Panc1 (cell line): ENCODE measurements around the gene RRP1. TPM values are rescaled to one million over a fixed set of nuclear protein-coding genes. Genes with fewer than 3 reads are reported as not detected.
"Not testable (repeated sequence)": the region's sequence is repeated elsewhere in the genome, so short reads cannot be mapped to it uniquely, and the experiment has no call there.

Experiments used
- ATAC-seq: fragments of 200-7000 bp; cut with Tn5 transposase; 2 replicates; pipeline ENCODE4 v1.9.1; 2020; ENCODE audit warnings: mild to moderate bottlenecking, moderate library complexity
- BruUV-seq: library from RNA; stranded (reverse); fragments of 400-500 nt; replicated peaks from 2 replicates; lab custom pipeline; 2021; lab: Mats Ljungman, UMichigan
- CTCF ChIA-PET: fragments of 300-600 bp; sonication (Branson Sonifier 250); formaldehyde crosslinking; loops from one replicate; lab custom pipeline; 2022; ENCODE audit warnings: antibody characterized with exemption; lab: Charles Lee
- POLR2A ChIA-PET: fragments of 300-600 bp; sonication (Branson Sonifier 250); formaldehyde crosslinking; loops from one replicate; lab custom pipeline; 2022; ENCODE audit warnings: antibody characterized with exemption; lab: Charles Lee
- DNase-seq: peaks from one replicate; pipeline ENCODE4 v3.0.0-alpha.2; 2010; ENCODE audit warnings: low read depth, low spot score
- H3K27ac ChIP-seq: 2 replicates; pipeline ENCODE4 v1.5.1; 2011; ENCODE audit warnings: mild to moderate bottlenecking, low read length, inconsistent platforms
- H3K27me3 ChIP-seq: fragments of 200-500 bp; sonication (Bioruptor generic); 2 replicates; pipeline ENCODE4 v1.6.0; 2014; ENCODE audit warnings: low read length, inconsistent platforms; ENCODE audit not compliant: control insufficient read depth, insufficient read depth
- H3K36me3 ChIP-seq: fragments of 200-500 bp; sonication (Bioruptor generic); 2 replicates; pipeline ENCODE4 v1.5.1; 2014; ENCODE audit warnings: inconsistent platforms, mild to moderate bottlenecking, low read length, moderate library complexity; ENCODE audit not compliant: control insufficient read depth, insufficient read depth
- H3K4me1 ChIP-seq: 2 replicates; pipeline ENCODE4 v1.5.1; 2011; ENCODE audit warnings: inconsistent platforms, mild to moderate bottlenecking, low read length, moderate library complexity; ENCODE audit not compliant: control insufficient read depth, insufficient read depth
- H3K4me3 ChIP-seq, 2 experiments: 2 replicates each; pipeline ENCODE4 v1.5.1; 2011 to 2012; ENCODE audit warnings: low read depth in 2 of 2, low read length in 2 of 2, mild to moderate bottlenecking in 2 of 2, inconsistent platforms in 1 of 2, moderate library complexity in 1 of 2
- H3K9me3 ChIP-seq: fragments of 200-500 bp; sonication (Bioruptor generic); 2 replicates; pipeline ENCODE4 v1.5.1; 2014; ENCODE audit warnings: low read depth, mild to moderate bottlenecking, inconsistent platforms, low read length, moderate library complexity; ENCODE audit not compliant: control insufficient read depth, insufficient read depth
- CTCF ChIP-seq: fragments of 450-650 bp; IDR thresholded peaks from 2 replicates; pipeline ENCODE4 v1.5.1; 2017; ENCODE audit warnings: mild to moderate bottlenecking
- POLR2AphosphoS5 ChIP-seq: IDR thresholded peaks from 2 replicates; pipeline ENCODE4 v1.6.1; 2012; ENCODE audit warnings: mild to moderate bottlenecking, low read depth, low read length, moderate library complexity
- REST ChIP-seq, 2 experiments: IDR thresholded peaks; 2 replicates each; pipeline ENCODE4 v1.6.1; 2011 to 2012; ENCODE audit warnings: low read depth in 2 of 2, control low read depth in 1 of 2, low read length in 1 of 2, mild to moderate bottlenecking in 1 of 2, moderate library complexity in 1 of 2; ENCODE audit not compliant: insufficient read depth in 1 of 2
- SIN3A ChIP-seq: IDR thresholded peaks from 2 replicates; pipeline ENCODE4 v1.6.1; 2012; ENCODE audit warnings: low read depth, mild to moderate bottlenecking, low read length, moderate library complexity, borderline replicate concordance; ENCODE audit not compliant: insufficient read depth
- TCF7L2 ChIP-seq: IDR thresholded peaks from 2 replicates; pipeline ENCODE4 v1.6.1; 2011; ENCODE audit warnings: mild to moderate bottlenecking, low read depth, low read length, inconsistent platforms
- in situ Hi-C: cut with HindIII; loops from 2 replicates; pipeline ENCODE4 v1.10.0; 2016; ENCODE audit warnings: low sequenced_read_pairs, low pct_unique_long_range_greater_than_20kb
- intact Hi-C: fragments of 100-400 bp; cut with micrococcal nuclease; formaldehyde crosslinking; loops from one replicate; pipeline ENCODE4 v1.10.0; 2022; ENCODE audit not compliant: unreplicated experiment
- total RNA-seq: library from RNA; stranded (reverse); gene quantifications from one replicate; pipeline ENCODE4 v1.2.1, GENCODE V29; 2021; ENCODE audit not compliant: unreplicated experiment

The RRP1 gene
- total RNA-seq, 1 experiment from 2014 or later, result 41.8 TPM

- no peaks in the 10 kb centered on the region for H3K27me3 ChIP-seq
- intact Hi-C loops, result no loop called here
- BruUV-seq, result no TSS peak
- in situ Hi-C loops, result no loop called here
- no peaks in the 10 kb centered on the region for H3K9me3 ChIP-seq
- TF ChIP-seq POLR2AphosphoS5, result no peak
- TF ChIP-seq TCF7L2, result no peak
- no peak for TF ChIP-seq CTCF
- TF ChIP-seq SIN3A, result no peak
- no peak for TF ChIP-seq REST (IDR thresholded peaks at IDR 0.05; ENCODE audit: insufficient read depth in 1 of 2, low read depth in 2 of 2, low read length in 1 of 2)
- POLR2A ChIA-PET, result interaction anchor here (0.6 kb wide), 1 partner anchor 137 kb away, joined by 7 read pairs; no protein-coding TSS in a partner anchor
- H3K36me3 ChIP-seq, result no peaks in the 10 kb centered on the region
- H3K4me1 ChIP-seq, result no peaks in the 10 kb centered on the region
- CTCF ChIA-PET, result no interaction called here
- no peak overlapping the region for H3K4me3 ChIP-seq
- no peak overlapping the region for H3K27ac ChIP-seq
- DNase-seq (no peak), ATAC-seq (no peak)
Observed at GRCh38 chr21:43840259-43840658, 50.9 kb downstream of the RRP1 start.

- no TSS peak for BruUV-seq
- intact Hi-C loops, result no loop called here
- no peak for ATAC-seq
Observed at GRCh38 chr21:43842742-43843141, 53.4 kb downstream of the RRP1 start.

GRCh38 chr21:43844906-43845305 lies 55.5 kb downstream of the RRP1 start:
- in situ Hi-C loops, result not testable (repeated sequence)

More at GRCh38 chr21:43842742-43843141, 53.4 kb downstream of the RRP1 start:
- no peak overlapping the region for H3K4me3 ChIP-seq
- no peaks in the 10 kb centered on the region for H3K4me1 ChIP-seq
- in situ Hi-C loops, result no loop called here
- H3K36me3 ChIP-seq, result no peaks in the 10 kb centered on the region
- no peak overlapping the region for H3K27ac ChIP-seq
- no peaks in the 10 kb centered on the region for H3K27me3 ChIP-seq
- TF ChIP-seq TCF7L2 (no peak), CTCF (no peak)
- ChIA-PET POLR2A (no interaction called here), CTCF (no interaction called here)
- no peak for DNase-seq
- H3K9me3 ChIP-seq, result no peaks in the 10 kb centered on the region

More at GRCh38 chr21:43844906-43845305, 55.5 kb downstream of the RRP1 start:
- POLR2A ChIA-PET, BruUV-seq, intact Hi-C loops, H3K27ac ChIP-seq, ATAC-seq, H3K27me3 ChIP-seq, H3K4me3 ChIP-seq, H3K4me1 ChIP-seq, H3K36me3 ChIP-seq, CTCF ChIA-PET, DNase-seq, H3K9me3 ChIP-seq: not testable (repeated sequence)
